ENCODE data around the gene BRAT1.
"Not testable (repeated sequence)": the region's sequence is repeated elsewhere in the genome, so short reads cannot be mapped to it uniquely, and the experiment has no call there.

DNA sequence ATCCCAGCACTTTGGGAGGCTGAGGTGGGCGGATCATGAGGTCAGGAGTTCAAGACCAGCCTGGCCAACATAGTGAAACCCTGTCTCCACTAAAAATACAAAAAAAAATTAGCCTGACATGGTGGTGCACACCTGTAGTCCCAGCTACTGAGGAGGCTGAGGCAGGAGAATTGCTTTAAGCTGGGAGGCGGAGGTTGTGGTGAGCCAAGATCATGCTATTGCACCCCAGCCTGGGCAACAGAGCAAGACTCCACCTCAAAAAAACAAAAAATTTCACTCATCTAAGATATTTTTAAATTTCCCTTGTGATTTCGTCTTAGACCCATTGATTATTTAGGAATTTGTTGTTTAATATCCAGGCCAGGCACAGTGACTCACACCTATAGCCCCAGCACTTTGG is 8.6 kb upstream of the BRAT1 start:
- not testable (repeated sequence) for TF ChIP-seq EZH2 (IDR thresholded peaks at IDR 0.05; ENCODE audit: borderline replicate concordance, low read length)
- TF ChIP-seq, protein P1, sequence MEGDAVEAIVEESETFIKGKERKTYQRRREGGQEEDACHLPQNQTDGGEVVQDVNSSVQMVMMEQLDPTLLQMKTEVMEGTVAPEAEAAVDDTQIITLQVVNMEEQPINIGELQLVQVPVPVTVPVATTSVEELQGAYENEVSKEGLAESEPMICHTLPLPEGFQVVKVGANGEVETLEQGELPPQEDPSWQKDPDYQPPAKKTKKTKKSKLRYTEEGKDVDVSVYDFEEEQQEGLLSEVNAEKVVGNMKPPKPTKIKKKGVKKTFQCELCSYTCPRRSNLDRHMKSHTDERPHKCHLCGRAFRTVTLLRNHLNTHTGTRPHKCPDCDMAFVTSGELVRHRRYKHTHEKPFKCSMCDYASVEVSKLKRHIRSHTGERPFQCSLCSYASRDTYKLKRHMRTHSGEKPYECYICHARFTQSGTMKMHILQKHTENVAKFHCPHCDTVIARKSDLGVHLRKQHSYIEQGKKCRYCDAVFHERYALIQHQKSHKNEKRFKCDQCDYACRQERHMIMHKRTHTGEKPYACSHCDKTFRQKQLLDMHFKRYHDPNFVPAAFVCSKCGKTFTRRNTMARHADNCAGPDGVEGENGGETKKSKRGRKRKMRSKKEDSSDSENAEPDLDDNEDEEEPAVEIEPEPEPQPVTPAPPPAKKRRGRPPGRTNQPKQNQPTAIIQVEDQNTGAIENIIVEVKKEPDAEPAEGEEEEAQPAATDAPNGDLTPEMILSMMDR (IDR thresholded peaks at IDR 0.05; ENCODE audit: low read length): not testable (repeated sequence)
